CD14-positive monocyte (primary cell): ENCODE results near the gene MACF1. TPM values are rescaled to one million over a fixed set of nuclear protein-coding genes. Genes with fewer than 3 reads are reported as not detected.
A peak's percentile ranks its signal among the peaks of the same experiment; 100 is the strongest.

ENCODE experiments used
- DNase-seq, 3 donors: peaks; one replicate each; pipeline ENCODE4 v3.0.0-alpha.2; 2011 to 2022
- H2AFZ ChIP-seq: 2 replicates; pipeline ENCODE4 v1.6.0; 2012; ENCODE audit warnings: mild to moderate bottlenecking, low read depth, low read length, inconsistent platforms; ENCODE audit not compliant: insufficient read depth, poor library complexity, severe bottlenecking
- H3K27ac ChIP-seq, 2 donors: 1 replicate in 1 of 2; 2 replicates in 1 of 2; pipeline ENCODE4 v1.5.1; 2012 to 2013; ENCODE audit warnings: low read length in 2 of 2, control low read depth in 1 of 2, inconsistent platforms in 1 of 2, low read depth in 1 of 2, mild to moderate bottlenecking in 1 of 2
- H3K27me3 ChIP-seq, 2 donors: one replicate each; pipeline versions ENCODE4 v1.6.0 to v1.6.1; 2011 to 2013; ENCODE audit warnings: low read length in 2 of 2; ENCODE audit not compliant: control insufficient read depth in 2 of 2, insufficient read depth in 2 of 2
- H3K36me3 ChIP-seq, 2 donors: replicated peaks in 1 of 2; 1 replicate in 1 of 2; 2 replicates in 1 of 2; pipeline versions ENCODE4 v1.5.1 to v1.6.1; 2012 to 2013; ENCODE audit warnings: low read length in 2 of 2, control low read depth in 1 of 2, inconsistent platforms in 1 of 2, mild to moderate bottlenecking in 1 of 2; ENCODE audit not compliant: insufficient read depth in 2 of 2, control insufficient read depth in 1 of 2
- H3K4me1 ChIP-seq, 2 donors: 1 replicate in 1 of 2; 2 replicates in 1 of 2; pipeline versions ENCODE4 v1.5.1 to v1.6.1; 2012 to 2013; ENCODE audit warnings: low read length in 2 of 2, control low read depth in 1 of 2, inconsistent platforms in 1 of 2, mild to moderate bottlenecking in 1 of 2, moderate library complexity in 1 of 2; ENCODE audit not compliant: insufficient read depth in 2 of 2, control insufficient read depth in 1 of 2
- H3K4me2 ChIP-seq: replicated peaks from 2 replicates; pipeline ENCODE3; 2012; ENCODE audit warnings: low read length, moderate library complexity, mild to moderate bottlenecking; ENCODE audit not compliant: poor library complexity, severe bottlenecking; ENCODE audit errors: extremely low read depth
- H3K4me3 ChIP-seq, 3 experiments: fragments of 200-600 bp in 1 of 3; sonication (generic) in 1 of 3; replicated peaks in 1 of 3; 1 replicate in 2 of 3; 2 replicates in 1 of 3; pipeline ENCODE4 v1.5.1; 2011 to 2013; ENCODE audit warnings: low read length in 3 of 3, mild to moderate bottlenecking in 3 of 3, control low read depth in 2 of 3, low read depth in 2 of 3, inconsistent platforms in 1 of 3, moderate library complexity in 1 of 3
- H3K79me2 ChIP-seq: 2 replicates; pipeline ENCODE4 v1.6.0; 2012; ENCODE audit warnings: mild to moderate bottlenecking, control low read depth, inconsistent platforms, low read length, moderate library complexity; ENCODE audit not compliant: insufficient read depth
- H3K9ac ChIP-seq: 2 replicates; pipeline ENCODE4 v1.6.0; 2017; ENCODE audit warnings: low read length, mild to moderate bottlenecking; ENCODE audit not compliant: insufficient read depth, poor library complexity, severe bottlenecking
- H3K9me3 ChIP-seq, 2 donors: replicated peaks in 1 of 2; 1 replicate in 1 of 2; 2 replicates in 1 of 2; pipeline versions ENCODE4 v1.5.1 to v1.6.1; 2012 to 2013; ENCODE audit warnings: low read length in 2 of 2, control low read depth in 1 of 2; ENCODE audit not compliant: control insufficient read depth in 1 of 2, insufficient read depth in 1 of 2
- H4K20me1 ChIP-seq: 2 replicates; pipeline ENCODE4 v1.6.0; 2012; ENCODE audit warnings: mild to moderate bottlenecking, low read length, control low read depth, moderate library complexity; ENCODE audit not compliant: insufficient read depth
- H3K27ac Mint-ChIP-seq, 7 donors: one replicate each; pipeline ENCODE4 v1.8.0; 2020; ENCODE audit warnings: mild to moderate bottlenecking in 7 of 7, mixed read lengths in 7 of 7, moderate library complexity in 6 of 7, inconsistent platforms in 2 of 7
- H3K27me3 Mint-ChIP-seq, 3 donors: one replicate each; pipeline ENCODE4 v1.8.0; 2021 to 2022; ENCODE audit warnings: low read depth in 3 of 3, mild to moderate bottlenecking in 3 of 3, mixed read lengths in 3 of 3, moderate library complexity in 3 of 3, inconsistent platforms in 1 of 3
- H3K36me3 Mint-ChIP-seq, 2 donors: one replicate each; pipeline ENCODE4 v1.8.0; 2020; ENCODE audit warnings: mixed read lengths in 2 of 2, inconsistent platforms in 1 of 2, mild to moderate bottlenecking in 1 of 2
- H3K4me1 Mint-ChIP-seq: one replicate; pipeline ENCODE4 v1.8.0; 2020; ENCODE audit warnings: mild to moderate bottlenecking, mixed read lengths
- H3K4me3 Mint-ChIP-seq, 2 donors: one replicate each; pipeline ENCODE4 v1.8.0; 2020; ENCODE audit warnings: mild to moderate bottlenecking in 2 of 2, mixed read lengths in 2 of 2, moderate library complexity in 1 of 2
- H3K9me3 Mint-ChIP-seq, 7 donors: one replicate each; pipeline ENCODE4 v1.8.0; 2020 to 2022; ENCODE audit warnings: mixed read lengths in 7 of 7, mild to moderate bottlenecking in 6 of 7, moderate library complexity in 6 of 7, inconsistent platforms in 2 of 7
- WGBS: methylation state at CpG from one replicate; pipeline ENCODE4 v1.1.5; 2013; ENCODE audit warnings: missing lambda C conversion rate; ENCODE audit not compliant: insufficient coverage; 5-methylcytosine and 5-hydroxymethylcytosine counted together
- intact Hi-C, 2 donors: fragments of 100-400 bp; cut with micrococcal nuclease; formaldehyde crosslinking; loops; one replicate each; pipeline versions ENCODE4 v1.15.0 to v1.15.1; 2023
- polyA plus RNA-seq, 3 donors: library from polyadenylated mRNA; depleted of rRNA in 1 of 3; unstranded in 2 of 3; stranded (reverse) in 1 of 3; fragments of 300-500 nt in 2 of 3; fragments of >200 nt in 1 of 3; fragmentation: Illumina TruSeq in 2 of 3; gene quantifications; 1 replicate in 2 of 3; 2 replicates in 1 of 3; pipeline ENCODE4 v1.2.3, GENCODE V29; 2012 to 2021
- TF ChIP-seq, protein P1 (sequence below): fragments of 200-600 bp; IDR thresholded peaks from one replicate; pipeline ENCODE4 v1.8.0; 2022; ENCODE audit warnings: antibody characterized with exemption, mild to moderate bottlenecking

The MACF1 gene
- polyA plus RNA-seq, 3 donors: 3.4 to 36.8 (median 4.5) TPM

DNA sequence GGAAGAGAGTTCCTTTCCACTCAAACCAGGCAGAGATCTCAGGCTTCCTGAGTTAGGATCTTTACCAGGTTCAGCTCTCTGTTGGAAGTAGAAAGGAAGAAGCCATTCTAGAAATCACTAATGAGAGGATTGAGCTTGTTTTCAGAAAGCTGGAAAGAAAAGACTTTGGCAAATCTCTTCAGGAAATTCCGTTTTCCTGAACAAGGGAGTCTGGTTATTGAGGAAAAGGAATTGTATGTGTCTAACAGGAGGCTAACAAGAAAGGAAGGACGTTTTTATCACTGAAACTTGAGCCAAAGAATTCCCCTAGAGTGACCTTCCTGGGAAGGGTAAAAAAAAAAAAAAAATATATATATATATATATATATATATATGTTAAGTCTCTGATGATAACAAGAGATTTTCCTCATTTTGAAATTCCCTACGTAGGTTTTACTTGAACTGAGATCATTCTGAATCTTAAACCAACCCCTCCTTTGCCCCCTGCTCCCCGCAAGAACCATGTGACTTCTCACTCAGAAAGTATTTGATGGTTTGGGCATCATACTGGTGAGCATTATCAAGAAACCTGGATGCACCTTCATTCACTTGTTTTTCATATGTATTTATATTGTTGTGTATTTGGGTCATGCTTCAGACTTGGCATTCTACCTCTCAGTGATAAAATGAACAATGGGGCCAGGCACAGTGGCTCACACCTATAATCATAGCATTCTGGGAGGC, 188.5 kb downstream of the MACF1 start:
- intact Hi-C loops: no loop called here
- H2AFZ ChIP-seq: no peak overlapping the region
- DNase-seq: no peak
- H3K27me3 Mint-ChIP-seq: no peaks in the 10 kb centered on the region
- no peak overlapping the region for H3K4me3 Mint-ChIP-seq
- H3K79me2 ChIP-seq: peaks cover 74% of the 10 kb centered on the region
- H3K9me3 Mint-ChIP-seq: no peaks in the 10 kb centered on the region
- no peaks in the 10 kb centered on the region for H3K9me3 ChIP-seq
- H3K4me1 Mint-ChIP-seq: peaks cover 31% of the 10 kb centered on the region
- H3K4me1 ChIP-seq: peaks cover 16 to 33% of the 10 kb centered on the region in 2 donors
- H3K27ac ChIP-seq: no peak overlapping the region
- H3K36me3 ChIP-seq: peaks cover 27 to 46% of the 10 kb centered on the region in 2 donors
- no peak overlapping the region for H3K4me2 ChIP-seq
- peaks cover 48% of the 10 kb centered on the region for H4K20me1 ChIP-seq
- peaks cover 34 to 41% of the 10 kb centered on the region in 2 donors for H3K36me3 Mint-ChIP-seq
- no peaks in the 10 kb centered on the region for H3K27me3 ChIP-seq
- H3K4me3 ChIP-seq: no peak overlapping the region
- no peak overlapping the region for H3K9ac ChIP-seq
- H3K27ac Mint-ChIP-seq: peak overlapping the region in 1 of 7 donors; percentile 27
- TF ChIP-seq, protein P1, sequence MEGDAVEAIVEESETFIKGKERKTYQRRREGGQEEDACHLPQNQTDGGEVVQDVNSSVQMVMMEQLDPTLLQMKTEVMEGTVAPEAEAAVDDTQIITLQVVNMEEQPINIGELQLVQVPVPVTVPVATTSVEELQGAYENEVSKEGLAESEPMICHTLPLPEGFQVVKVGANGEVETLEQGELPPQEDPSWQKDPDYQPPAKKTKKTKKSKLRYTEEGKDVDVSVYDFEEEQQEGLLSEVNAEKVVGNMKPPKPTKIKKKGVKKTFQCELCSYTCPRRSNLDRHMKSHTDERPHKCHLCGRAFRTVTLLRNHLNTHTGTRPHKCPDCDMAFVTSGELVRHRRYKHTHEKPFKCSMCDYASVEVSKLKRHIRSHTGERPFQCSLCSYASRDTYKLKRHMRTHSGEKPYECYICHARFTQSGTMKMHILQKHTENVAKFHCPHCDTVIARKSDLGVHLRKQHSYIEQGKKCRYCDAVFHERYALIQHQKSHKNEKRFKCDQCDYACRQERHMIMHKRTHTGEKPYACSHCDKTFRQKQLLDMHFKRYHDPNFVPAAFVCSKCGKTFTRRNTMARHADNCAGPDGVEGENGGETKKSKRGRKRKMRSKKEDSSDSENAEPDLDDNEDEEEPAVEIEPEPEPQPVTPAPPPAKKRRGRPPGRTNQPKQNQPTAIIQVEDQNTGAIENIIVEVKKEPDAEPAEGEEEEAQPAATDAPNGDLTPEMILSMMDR: no peak
- no CpG with 5 or more reads among the region's 4 CpGs for WGBS

DNA sequence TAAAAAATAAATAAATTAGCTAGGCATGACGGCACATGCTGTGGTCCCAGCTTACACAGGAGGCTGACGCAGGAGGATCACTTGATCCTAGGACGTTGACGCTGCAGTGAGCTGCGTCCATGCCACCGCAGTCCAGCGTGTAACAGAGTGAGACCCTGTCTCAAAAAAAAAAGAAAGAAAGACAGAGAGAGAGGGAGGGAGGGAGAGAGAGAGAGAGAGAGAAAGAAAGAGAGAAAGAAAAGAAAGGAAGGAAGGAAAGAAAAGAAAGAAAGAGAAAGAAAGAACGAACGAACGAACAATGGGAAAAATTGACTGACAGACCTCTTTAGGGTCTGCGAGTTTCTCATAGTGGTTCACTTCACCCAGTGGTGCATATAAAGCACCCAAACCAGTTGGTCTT, 189.2 kb downstream of the MACF1 start:
- no peak for DNase-seq
- H3K9me3 Mint-ChIP-seq: no peaks in the 10 kb centered on the region
- Histone ChIP-seq H3K79me2 (peaks cover 72% of the 10 kb centered on the region), H3K9ac (no peak overlapping the region), H3K36me3 (peaks cover 21 to 40% of the 10 kb centered on the region in 2 donors), H3K27ac (no peak overlapping the region), H3K27me3 (no peaks in the 10 kb centered on the region), H3K4me1 (peaks cover 23 to 39% of the 10 kb centered on the region in 2 donors), H2AFZ (no peak overlapping the region), H3K4me2 (no peak overlapping the region), H3K9me3 (no peaks in the 10 kb centered on the region), H3K4me3 (no peak overlapping the region), H4K20me1 (peaks cover 51% of the 10 kb centered on the region)
- TF ChIP-seq, protein P1: no peak
- WGBS: 97% methylated on average over 11 of the region's 11 CpGs
- peaks cover 28 to 35% of the 10 kb centered on the region in 2 donors for H3K36me3 Mint-ChIP-seq
- no peaks in the 10 kb centered on the region for H3K27me3 Mint-ChIP-seq
- H3K27ac Mint-ChIP-seq: peak overlapping the region in 1 of 7 donors; percentile 32
- H3K4me1 Mint-ChIP-seq: peaks cover 38% of the 10 kb centered on the region
- intact Hi-C loops: no loop called here
- H3K4me3 Mint-ChIP-seq: no peak overlapping the region
